H1 (cell line): ENCODE data around the gene CCNG2.

Experiments
- CBX8 ChIP-seq: fragments of 300-800, 300-1000 bp; sonication (generic); IDR thresholded peaks from 2 replicates; pipeline ENCODE4 v1.7.1; 2016; ENCODE audit warnings: low read depth, low read length, borderline replicate concordance
- CTCF ChIP-seq, 3 experiments: IDR thresholded peaks; 1 replicate in 2 of 3; 2 replicates in 1 of 3; pipeline versions ENCODE4 v1.5.1 to v1.6.1; 2011; ENCODE audit warnings: low read length in 3 of 3, mild to moderate bottlenecking in 3 of 3, inconsistent platforms in 2 of 3, low read depth in 1 of 3, moderate library complexity in 1 of 3; ENCODE audit not compliant: insufficient read depth in 1 of 3; ENCODE audit errors: control extremely low read depth in 1 of 3
- E2F6 ChIP-seq: IDR thresholded peaks from 2 replicates; pipeline ENCODE4 v1.6.1; 2012; ENCODE audit warnings: inconsistent platforms
- EP300 ChIP-seq, 2 experiments: IDR thresholded peaks; 1 replicate in 1 of 2; 2 replicates in 1 of 2; pipeline ENCODE4 v1.6.1; 2011 to 2012; ENCODE audit warnings: low read depth in 2 of 2, low read length in 2 of 2, mild to moderate bottlenecking in 2 of 2, borderline replicate concordance in 1 of 2, inconsistent platforms in 1 of 2, moderate library complexity in 1 of 2
- EZH2 ChIP-seq: fragments of 200-600 bp; sonication (generic); IDR thresholded peaks from 2 replicates; pipeline ENCODE4 v1.7.1; 2012; ENCODE audit warnings: low read depth, mild to moderate bottlenecking, moderate library complexity, low read length, inconsistent platforms; ENCODE audit not compliant: severe bottlenecking
- GABPA ChIP-seq: IDR thresholded peaks from 2 replicates; pipeline ENCODE4 v1.6.1; 2011; ENCODE audit warnings: mild to moderate bottlenecking, low read length, moderate library complexity, borderline replicate concordance; ENCODE audit not compliant: insufficient read depth
- MAX ChIP-seq: IDR thresholded peaks from 2 replicates; pipeline ENCODE4 v1.6.1; 2012; ENCODE audit warnings: inconsistent platforms
- POLR2A ChIP-seq, 2 experiments: IDR thresholded peaks; 1 replicate in 1 of 2; 2 replicates in 1 of 2; pipeline ENCODE4 v1.6.1; 2011; ENCODE audit warnings: low read depth in 2 of 2, low read length in 2 of 2, mild to moderate bottlenecking in 2 of 2; ENCODE audit errors: control extremely low read depth in 1 of 2
- POLR2AphosphoS5 ChIP-seq: IDR thresholded peaks from 2 replicates; pipeline ENCODE4 v1.6.1; 2011; ENCODE audit warnings: low read depth, low read length
- RAD21 ChIP-seq, 2 experiments: IDR thresholded peaks in 1 of 2; conservative IDR thresholded peaks in 1 of 2; 2 replicates each; pipeline ENCODE4 v1.6.1; 2011; ENCODE audit warnings: low read depth in 2 of 2, low read length in 2 of 2, improper control_type of control experiment in 1 of 2, inconsistent platforms in 1 of 2, mild to moderate bottlenecking in 1 of 2, moderate library complexity in 1 of 2
- SIN3A ChIP-seq, 2 experiments: IDR thresholded peaks in 1 of 2; conservative IDR thresholded peaks in 1 of 2; 2 replicates each; pipeline ENCODE4 v1.6.1; 2011 to 2012; ENCODE audit warnings: low read length in 2 of 2, improper control_type of control experiment in 1 of 2, low read depth in 1 of 2, mild to moderate bottlenecking in 1 of 2
- SP1 ChIP-seq: IDR thresholded peaks from 2 replicates; pipeline ENCODE4 v1.6.1; 2011; ENCODE audit warnings: low read depth, low read length
- ZNF274 ChIP-seq: IDR thresholded peaks from 2 replicates; pipeline ENCODE4 v1.7.0; 2012; ENCODE audit warnings: low read length, borderline replicate concordance; ENCODE audit errors: extremely low read depth

- TF ChIP-seq EZH2 (no peak), POLR2A (IDR thresholded peaks at IDR 0.05; ENCODE audit: control extremely low read depth in 1 of 2, low read depth in 2 of 2, low read length in 2 of 2) (no peak), MAX (no peak), EP300 (IDR thresholded peaks at IDR 0.05; ENCODE audit: borderline replicate concordance in 1 of 2, low read depth in 2 of 2, low read length in 2 of 2) (no peak), CBX8 (no peak), SIN3A (conservative IDR thresholded peaks at IDR 0.05 in 1 of 2, IDR thresholded peaks at IDR 0.05 in 1 of 2; ENCODE audit: low read depth in 1 of 2, low read length in 2 of 2) (no peak), GABPA (no peak), E2F6 (no peak), CTCF (IDR thresholded peaks at IDR 0.05; ENCODE audit: control extremely low read depth in 1 of 3, insufficient read depth in 1 of 3, low read depth in 1 of 3, low read length in 3 of 3) (no peak), SP1 (no peak), ZNF274 (no peak), POLR2AphosphoS5 (no peak), RAD21 (IDR thresholded peaks at IDR 0.05 in 1 of 2, conservative IDR thresholded peaks at IDR 0.05 in 1 of 2; ENCODE audit: low read depth in 2 of 2, low read length in 2 of 2) (no peak)
Observed at GRCh38 chr4:77215107-77215506, 58.1 kb downstream of the CCNG2 start.
